Posterior vena cava (tissue), 2 donors: Measurements from ENCODE around the gene TP73. TPM values are rescaled to one million over a fixed set of nuclear protein-coding genes. Genes with fewer than 3 reads are reported as not detected.
A peak's percentile ranks its signal among the peaks of the same experiment; 100 is the strongest.

Experiments used
- DNase-seq: peaks from one replicate; pipeline ENCODE4 v3.0.0-alpha.2; 2020; ENCODE audit warnings: low spot score
- intact Hi-C, 2 donors: fragments of 100-400 bp; cut with DNase I; formaldehyde crosslinking; loops; one replicate each; pipeline versions ENCODE4 v1.14.1 to v1.14.2; 2022 to 2023
- total RNA-seq, 2 donors: library from RNA; stranded (reverse); fragmentation: NEBNext Ultra II Directional; extraction: Animal tissue kit (Norgen Biotek cat#: 25700); gene quantifications; one replicate each; pipeline ENCODE4 v1.2.1, GENCODE V29; 2021
- donor health status: DM: yes; HTN: yes; CAD: no.
- donor health status: DM: yes; HTN: yes; CAD: no.

TP73 gene
- total RNA-seq, 2 donors from 2014 or later, result not detected

GRCh38 chr1:3761296-3762010 is 109.1 kb downstream of the TP73 start:
- intact Hi-C loops, result no loop called here
- DNase-seq, result no peak

- intact Hi-C loops, result no loop called here
Measured at GRCh38 chr1:3762151-3762872, 110.0 kb downstream of the TP73 start.

GRCh38 chr1:3762873-3763228 is 110.5 kb downstream of the TP73 start:
- intact Hi-C loops, result no loop called here
- no peak for DNase-seq

More at GRCh38 chr1:3762151-3762872, 110.0 kb downstream of the TP73 start:
- no peak for DNase-seq

- no peak for DNase-seq
- intact Hi-C loops, result no loop called here
Measured at GRCh38 chr1:3763351-3764125, 111.2 kb downstream of the TP73 start.

GRCh38 chr1:3767328-3767925 is 115.1 kb downstream of the TP73 start:
- no peak for DNase-seq
- intact Hi-C loops, result no loop called here

- no peak for DNase-seq
- intact Hi-C loops, result no loop called here
Measured at GRCh38 chr1:3768811-3769390, 116.6 kb downstream of the TP73 start.

GRCh38 chr1:3770047-3770765 is 117.9 kb downstream of the TP73 start:
- intact Hi-C loops, result no loop called here
- no peak for DNase-seq

- no peak for DNase-seq
Measured at GRCh38 chr1:3771108-3772026, 119.1 kb downstream of the TP73 start.

GRCh38 chr1:3772027-3772714 is 119.9 kb downstream of the TP73 start:
- DNase-seq, result peak; percentile 94
- intact Hi-C loops, result no loop called here

More at GRCh38 chr1:3771108-3772026, 119.1 kb downstream of the TP73 start:
- intact Hi-C loops, result no loop called here

- intact Hi-C loops, result no loop called here
- no peak for DNase-seq
Measured at GRCh38 chr1:3772715-3773571, 120.6 kb downstream of the TP73 start, which contains the start of gene SMIM1. TSS of gene SMIM1 (plus strand) at chr1:3772749. CDS start at chr1:3775374, 2,625 bp downstream.

- no peak for DNase-seq
- intact Hi-C loops, result no loop called here
Measured at GRCh38 chr1:3773572-3774275, 121.4 kb downstream of the TP73 start.

GRCh38 chr1:3774276-3774945 is 122.1 kb downstream of the TP73 start:
- intact Hi-C loops, result no loop called here

GRCh38 chr1:3774946-3775489 is 122.7 kb downstream of the TP73 start:
- DNase-seq, result no peak

More at GRCh38 chr1:3774276-3774945, 122.1 kb downstream of the TP73 start:
- no peak for DNase-seq

GRCh38 chr1:3775490-3776230 is 123.3 kb downstream of the TP73 start:
- no peak for DNase-seq
- intact Hi-C loops, result no loop called here

More at GRCh38 chr1:3774946-3775489, 122.7 kb downstream of the TP73 start:
- intact Hi-C loops, result no loop called here
